C4-2B (cell line): ENCODE results near the gene HTT.

Experiments
- CTCF ChIP-seq: fragments of 450-650 bp; conservative IDR thresholded peaks from 2 replicates; pipeline ENCODE4 v1.5.1; 2017; ENCODE audit warnings: mild to moderate bottlenecking
- ZFX ChIP-seq: fragments of 450-650 bp; IDR thresholded peaks from 2 replicates; pipeline ENCODE4 v1.6.1; 2017

DNA sequence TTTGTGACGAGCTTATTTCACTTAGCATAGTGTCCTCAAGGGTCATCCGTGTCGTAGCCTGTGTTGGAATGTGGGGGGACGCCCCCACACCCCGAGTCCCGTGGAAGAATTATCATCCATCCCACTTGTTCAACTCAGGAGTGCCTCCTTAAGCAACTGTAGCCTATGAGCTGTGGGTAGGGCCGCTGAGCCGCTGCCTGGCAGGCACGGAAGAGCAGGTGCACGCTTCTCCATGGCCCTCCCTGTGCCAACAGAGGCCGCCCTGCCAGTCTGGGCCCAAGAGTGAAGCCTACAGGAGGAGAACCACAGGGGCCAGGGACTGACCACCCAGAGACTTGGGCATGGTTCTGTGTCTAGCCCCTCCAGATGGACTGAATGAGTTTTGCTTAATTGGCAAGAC is 216.0 kb downstream of the HTT start:
- TF ChIP-seq CTCF (no peak), ZFX (no peak)
